Kidney epithelial cell (primary cell): ENCODE measurements around the gene ELP4. TPM values are rescaled to one million over a fixed set of nuclear protein-coding genes. Genes with fewer than 3 reads are reported as not detected.

Source experiments
- DNase-seq: peaks from one replicate; pipeline ENCODE4 v3.0.0-alpha.2; 2010; ENCODE audit warnings: low read depth
- H3K27me3 ChIP-seq: 2 replicates; pipeline ENCODE4 v1.6.0; 2011; ENCODE audit warnings: low read length; ENCODE audit not compliant: control insufficient read depth, insufficient read depth
- H3K36me3 ChIP-seq: 2 replicates; pipeline ENCODE4 v1.5.1; 2011; ENCODE audit warnings: low read length; ENCODE audit not compliant: control insufficient read depth, insufficient read depth
- H3K4me3 ChIP-seq: 2 replicates; pipeline ENCODE4 v1.5.1; 2011; ENCODE audit warnings: low read depth, mild to moderate bottlenecking, control low read depth, low read length
- total RNA-seq: library from RNA; depleted of rRNA; stranded (reverse); fragments of >200 nt; gene quantifications from 2 replicates; pipeline ENCODE4 v1.2.3, GENCODE V29; 2015
- TF ChIP-seq, protein P1 (sequence below): IDR thresholded peaks from 2 replicates; pipeline ENCODE4 v1.5.1; 2011; ENCODE audit warnings: mild to moderate bottlenecking, moderate library complexity, low read length, control low read depth, inconsistent platforms; ENCODE audit not compliant: insufficient read depth, poor library complexity, severe bottlenecking

ELP4 gene
- total RNA-seq, 1 donor from 2014 or later = 19.1 TPM

DNA sequence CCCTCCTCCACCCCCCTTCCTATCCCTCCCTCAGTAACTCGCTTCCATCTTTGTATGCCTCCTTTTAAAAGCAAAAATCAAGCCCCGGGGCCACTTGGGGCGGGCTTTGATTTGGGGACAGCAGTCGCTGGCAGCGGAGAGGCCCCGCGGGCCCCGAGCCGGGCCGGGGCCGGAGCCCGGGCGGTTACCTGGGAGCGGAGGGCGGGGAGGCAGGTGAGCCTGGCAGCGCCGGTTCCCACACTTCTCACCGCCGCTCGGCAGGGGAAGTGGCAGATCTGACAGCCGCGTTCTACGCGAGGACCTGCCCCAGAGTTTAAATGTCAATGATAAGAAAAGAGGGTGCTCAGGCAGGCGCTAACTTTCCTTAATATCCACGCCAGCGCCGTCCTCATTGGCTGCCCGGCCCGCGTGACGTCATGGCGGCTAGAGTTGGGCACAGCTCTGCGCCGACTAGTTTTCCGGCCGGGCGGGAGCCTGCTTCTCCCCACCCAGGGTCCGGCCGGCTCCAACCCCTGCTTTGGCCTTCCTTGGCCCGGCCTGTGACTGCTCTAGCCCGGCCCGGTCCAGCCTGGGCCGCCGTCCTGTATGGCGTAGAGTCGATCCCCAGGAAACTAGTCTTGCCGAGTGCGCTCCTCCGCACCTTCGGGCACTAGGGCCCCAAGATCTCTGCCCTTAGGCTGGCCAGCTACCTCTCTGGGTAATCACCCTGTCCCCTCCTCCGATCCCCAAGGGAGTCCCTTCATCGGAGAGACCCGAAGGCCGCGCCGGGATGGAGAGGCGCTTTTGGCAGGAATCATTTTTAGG, 308.3 kb downstream of the ELP4 start:
- TF ChIP-seq, protein P1, sequence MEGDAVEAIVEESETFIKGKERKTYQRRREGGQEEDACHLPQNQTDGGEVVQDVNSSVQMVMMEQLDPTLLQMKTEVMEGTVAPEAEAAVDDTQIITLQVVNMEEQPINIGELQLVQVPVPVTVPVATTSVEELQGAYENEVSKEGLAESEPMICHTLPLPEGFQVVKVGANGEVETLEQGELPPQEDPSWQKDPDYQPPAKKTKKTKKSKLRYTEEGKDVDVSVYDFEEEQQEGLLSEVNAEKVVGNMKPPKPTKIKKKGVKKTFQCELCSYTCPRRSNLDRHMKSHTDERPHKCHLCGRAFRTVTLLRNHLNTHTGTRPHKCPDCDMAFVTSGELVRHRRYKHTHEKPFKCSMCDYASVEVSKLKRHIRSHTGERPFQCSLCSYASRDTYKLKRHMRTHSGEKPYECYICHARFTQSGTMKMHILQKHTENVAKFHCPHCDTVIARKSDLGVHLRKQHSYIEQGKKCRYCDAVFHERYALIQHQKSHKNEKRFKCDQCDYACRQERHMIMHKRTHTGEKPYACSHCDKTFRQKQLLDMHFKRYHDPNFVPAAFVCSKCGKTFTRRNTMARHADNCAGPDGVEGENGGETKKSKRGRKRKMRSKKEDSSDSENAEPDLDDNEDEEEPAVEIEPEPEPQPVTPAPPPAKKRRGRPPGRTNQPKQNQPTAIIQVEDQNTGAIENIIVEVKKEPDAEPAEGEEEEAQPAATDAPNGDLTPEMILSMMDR = no peak
- Histone ChIP-seq H3K27me3 (peaks cover 96% of the 10 kb centered on the region), H3K36me3 (no peaks in the 10 kb centered on the region), H3K4me3 (no peak overlapping the region)
- DNase-seq = no peak

DNA sequence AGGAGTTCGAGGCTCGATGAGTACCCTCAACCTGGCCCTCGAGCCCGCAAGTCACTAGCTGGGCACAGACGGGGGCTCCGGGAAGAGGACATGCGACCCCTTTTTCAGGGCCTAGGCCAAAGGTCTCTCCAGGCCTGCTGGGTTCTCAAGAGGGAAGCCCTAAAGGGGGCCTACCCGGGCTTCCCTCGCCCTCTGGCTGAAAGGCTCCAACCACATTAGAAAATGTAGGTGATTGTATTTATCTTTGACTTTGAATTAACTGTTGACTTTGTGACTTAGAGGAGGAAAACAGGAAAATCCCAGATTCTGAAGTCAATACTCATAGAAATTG, 308.8 kb downstream of the ELP4 start:
- Histone ChIP-seq H3K36me3 (no peaks in the 10 kb centered on the region), H3K4me3 (no peak overlapping the region), H3K27me3 (peaks cover 96% of the 10 kb centered on the region)
- no peak for DNase-seq
- TF ChIP-seq, protein P1 = no peak

DNA sequence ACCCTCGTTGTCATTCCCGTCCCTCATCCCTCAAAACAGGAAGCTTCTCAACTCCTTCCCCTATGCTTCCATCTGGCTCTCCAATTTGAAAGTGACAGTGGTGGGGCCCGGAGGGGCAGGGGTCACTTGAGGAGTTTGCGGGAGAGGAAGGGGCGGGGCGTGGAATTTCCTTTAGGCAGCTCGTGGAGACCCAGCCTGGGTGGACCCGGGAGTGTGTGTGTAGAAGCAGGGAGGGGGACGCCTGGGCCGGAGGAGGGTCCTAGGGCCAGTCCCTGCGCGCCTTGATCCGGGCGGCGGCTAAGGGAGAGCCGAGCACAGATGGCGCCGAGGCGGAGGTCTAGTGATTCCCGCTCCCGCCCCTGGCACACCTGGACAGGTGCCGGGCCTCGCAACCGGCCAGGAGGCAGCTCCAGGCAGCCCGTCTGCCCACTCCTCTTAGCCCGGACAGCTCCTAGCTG, 309.3 kb downstream of the ELP4 start:
- Histone ChIP-seq H3K36me3 (no peaks in the 10 kb centered on the region), H3K4me3 (no peak overlapping the region), H3K27me3 (peaks cover 96% of the 10 kb centered on the region)
- DNase-seq = no peak
- TF ChIP-seq, protein P1 = no peak

DNA sequence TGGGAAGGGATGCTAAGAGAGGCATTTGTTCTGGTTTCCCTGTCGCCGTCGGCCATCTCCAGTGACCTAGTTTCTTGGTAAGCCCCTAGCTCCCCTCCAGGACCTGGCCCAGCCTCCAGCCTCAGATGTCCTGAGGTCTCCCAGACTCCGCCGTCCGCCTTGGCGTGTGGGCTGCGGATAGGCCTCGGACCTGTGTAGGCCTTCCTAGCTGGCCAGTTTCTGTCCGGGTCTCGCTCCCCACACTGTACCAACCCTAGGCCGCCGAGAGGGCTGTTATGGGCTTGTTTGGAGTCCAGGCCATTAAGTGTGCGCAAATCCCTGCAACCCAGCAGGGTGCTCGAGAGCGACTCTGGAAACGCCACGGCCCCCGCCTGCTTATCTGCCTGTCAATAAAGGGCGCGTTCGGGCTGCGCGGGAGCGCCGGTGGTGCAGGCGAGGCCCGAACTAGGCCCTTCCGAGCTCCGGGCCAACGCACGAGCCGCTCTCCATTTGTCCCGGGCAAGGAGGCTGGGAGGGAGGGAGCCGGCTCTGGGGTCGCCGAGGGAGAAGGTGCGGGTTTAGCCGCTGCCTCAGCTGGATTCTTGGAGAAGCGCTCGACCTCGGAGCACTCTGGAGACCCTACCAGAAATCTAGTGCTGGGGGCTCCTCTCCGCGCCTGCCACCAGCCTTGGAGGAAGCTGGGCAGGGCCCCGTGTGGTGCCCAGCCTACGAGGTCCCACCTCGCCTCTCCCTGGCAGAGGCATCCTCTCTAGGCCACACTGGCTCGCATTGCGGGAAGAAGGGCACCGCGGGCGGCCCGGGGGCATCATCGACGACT, 310.3 kb downstream of the ELP4 start:
- no peaks in the 10 kb centered on the region for H3K36me3 ChIP-seq
- TF ChIP-seq, protein P1 = no peak
- DNase-seq = no peak
- no peak overlapping the region for H3K4me3 ChIP-seq
- H3K27me3 ChIP-seq = peaks cover 96% of the 10 kb centered on the region

DNA sequence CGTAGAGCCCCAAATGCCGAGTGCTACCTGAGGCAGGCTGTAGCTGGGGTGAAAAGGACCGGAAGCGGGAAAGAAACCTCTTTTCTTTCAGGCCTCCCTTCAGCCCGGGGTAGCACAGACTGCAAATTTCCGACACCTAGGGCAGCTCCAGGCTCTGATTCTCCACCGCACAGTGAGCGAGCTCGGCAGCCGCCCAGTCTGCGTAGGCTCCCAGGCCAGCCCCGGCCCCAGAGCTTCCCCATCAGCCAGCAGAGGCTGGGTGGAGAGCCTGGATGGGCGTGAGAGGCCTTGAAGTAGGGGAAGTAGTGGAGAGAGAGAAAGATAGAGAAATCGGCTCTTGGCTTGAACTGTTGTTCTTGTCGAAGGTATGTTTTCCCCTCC, 310.9 kb downstream of the ELP4 start:
- Histone ChIP-seq H3K36me3 (no peaks in the 10 kb centered on the region), H3K4me3 (no peak overlapping the region), H3K27me3 (peaks cover 96% of the 10 kb centered on the region)
- TF ChIP-seq, protein P1 = no peak
- DNase-seq = no peak
